Measurements from ENCODE around the gene COL17A1.

Gene COL17A1

DNA sequence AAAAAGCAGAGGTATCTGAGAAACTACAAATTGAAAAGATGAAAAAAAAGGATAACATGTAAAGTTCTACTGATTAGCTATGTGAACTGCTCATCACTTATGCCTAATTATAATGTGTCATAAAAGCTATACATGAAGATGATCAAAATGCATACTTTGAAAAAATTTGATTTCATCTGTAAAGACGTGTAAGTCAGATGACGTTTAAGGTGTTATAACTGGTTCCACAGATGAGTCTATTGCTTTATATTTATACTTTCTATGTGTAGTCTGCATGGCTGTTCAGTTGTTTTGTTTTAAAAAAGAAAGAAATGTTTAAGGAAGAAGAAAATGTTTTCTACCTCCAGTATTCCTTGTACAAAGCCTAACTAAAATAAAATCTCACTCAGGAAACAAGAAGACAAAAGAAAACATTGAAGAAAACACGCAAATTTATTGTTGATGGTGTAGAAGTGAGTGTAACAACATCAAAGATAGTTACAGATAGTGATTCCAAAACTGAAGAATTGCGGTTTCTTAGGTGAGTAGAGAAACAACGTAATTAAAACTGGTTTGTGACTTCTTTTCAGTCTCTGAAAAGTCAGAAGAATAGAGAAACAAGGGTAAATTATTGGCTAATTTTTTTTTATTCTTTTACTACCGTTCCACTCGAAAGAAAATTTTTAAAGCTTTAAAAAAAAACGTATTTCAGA, 80.4 kb downstream of the COL17A1 start:
- TF ChIP-seq, protein P1, sequence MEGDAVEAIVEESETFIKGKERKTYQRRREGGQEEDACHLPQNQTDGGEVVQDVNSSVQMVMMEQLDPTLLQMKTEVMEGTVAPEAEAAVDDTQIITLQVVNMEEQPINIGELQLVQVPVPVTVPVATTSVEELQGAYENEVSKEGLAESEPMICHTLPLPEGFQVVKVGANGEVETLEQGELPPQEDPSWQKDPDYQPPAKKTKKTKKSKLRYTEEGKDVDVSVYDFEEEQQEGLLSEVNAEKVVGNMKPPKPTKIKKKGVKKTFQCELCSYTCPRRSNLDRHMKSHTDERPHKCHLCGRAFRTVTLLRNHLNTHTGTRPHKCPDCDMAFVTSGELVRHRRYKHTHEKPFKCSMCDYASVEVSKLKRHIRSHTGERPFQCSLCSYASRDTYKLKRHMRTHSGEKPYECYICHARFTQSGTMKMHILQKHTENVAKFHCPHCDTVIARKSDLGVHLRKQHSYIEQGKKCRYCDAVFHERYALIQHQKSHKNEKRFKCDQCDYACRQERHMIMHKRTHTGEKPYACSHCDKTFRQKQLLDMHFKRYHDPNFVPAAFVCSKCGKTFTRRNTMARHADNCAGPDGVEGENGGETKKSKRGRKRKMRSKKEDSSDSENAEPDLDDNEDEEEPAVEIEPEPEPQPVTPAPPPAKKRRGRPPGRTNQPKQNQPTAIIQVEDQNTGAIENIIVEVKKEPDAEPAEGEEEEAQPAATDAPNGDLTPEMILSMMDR (conservative IDR thresholded peaks at IDR 0.05; ENCODE audit: low read depth), result no peak
- no peak overlapping the region for H3K27ac ChIP-seq
- POLR2A ChIA-PET (ENCODE audit: low non-redundant PET), result interaction anchor here (0.7 kb wide), 1 partner anchor 559 kb away, joined by 3 read pairs; no protein-coding TSS in a partner anchor
- DNase-seq (ENCODE audit: low spot score), result no peak
- CTCF ChIA-PET, result interaction anchor here (0.5 to 1.1 kb wide), 3 partner anchors 23 to 34 kb away, joined by 3 to 5 read pairs (median 3); no protein-coding TSS in a partner anchor

DNA sequence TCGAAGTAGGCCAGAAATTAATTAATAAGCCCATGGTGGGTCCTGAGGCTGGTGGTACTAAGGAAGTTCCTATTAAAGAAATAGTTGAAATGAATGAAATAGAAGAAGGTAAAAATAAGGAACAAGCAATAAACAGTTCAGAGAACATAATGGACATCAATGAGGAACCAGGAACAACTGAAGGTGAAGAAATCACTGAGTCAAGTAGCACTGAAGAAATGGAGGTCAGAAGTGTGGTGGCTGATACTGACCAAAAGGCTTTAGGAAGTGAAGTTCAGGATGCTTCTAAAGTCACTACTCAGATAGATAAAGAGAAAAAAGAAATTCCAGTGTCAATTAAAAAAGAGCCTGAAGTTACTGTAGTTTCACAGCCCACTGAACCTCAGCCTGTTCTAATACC, 82.8 kb downstream of the COL17A1 start:
- POLR2A ChIA-PET (ENCODE audit: low non-redundant PET), result no interaction called here
- H3K27ac ChIP-seq, result no peak overlapping the region
- TF ChIP-seq, protein P1 (conservative IDR thresholded peaks at IDR 0.05; ENCODE audit: low read depth), result no peak
- CTCF ChIA-PET, result no interaction called here
- DNase-seq (ENCODE audit: low spot score), result no peak

DNA sequence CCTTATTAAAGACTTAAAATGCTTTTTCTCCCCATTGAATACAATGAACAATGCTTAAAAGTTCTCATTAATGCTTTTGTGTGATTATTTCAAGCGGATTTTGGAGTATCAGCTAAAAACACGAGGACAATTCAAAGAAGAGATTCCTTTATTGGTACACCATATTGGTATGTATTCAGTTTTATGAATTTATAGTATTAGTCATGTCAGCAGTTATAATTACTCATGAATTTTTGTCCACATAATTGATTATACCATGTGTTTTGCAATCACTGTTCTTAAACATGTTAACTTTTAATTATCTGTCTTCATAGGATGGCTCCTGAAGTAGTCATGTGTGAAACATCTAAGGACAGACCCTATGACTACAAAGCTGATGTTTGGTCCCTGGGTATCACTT, 86.9 kb downstream of the COL17A1 start:
- TF ChIP-seq, protein P1 (conservative IDR thresholded peaks at IDR 0.05; ENCODE audit: low read depth), result no peak
- ChIA-PET CTCF (interaction anchor here (0.8 kb wide), 1 partner anchor 57 kb away, joined by 3 read pairs; no protein-coding TSS in a partner anchor), POLR2A (ENCODE audit: low non-redundant PET) (no interaction called here)
- no peak for DNase-seq (ENCODE audit: low spot score)
- no peak overlapping the region for H3K27ac ChIP-seq

DNA sequence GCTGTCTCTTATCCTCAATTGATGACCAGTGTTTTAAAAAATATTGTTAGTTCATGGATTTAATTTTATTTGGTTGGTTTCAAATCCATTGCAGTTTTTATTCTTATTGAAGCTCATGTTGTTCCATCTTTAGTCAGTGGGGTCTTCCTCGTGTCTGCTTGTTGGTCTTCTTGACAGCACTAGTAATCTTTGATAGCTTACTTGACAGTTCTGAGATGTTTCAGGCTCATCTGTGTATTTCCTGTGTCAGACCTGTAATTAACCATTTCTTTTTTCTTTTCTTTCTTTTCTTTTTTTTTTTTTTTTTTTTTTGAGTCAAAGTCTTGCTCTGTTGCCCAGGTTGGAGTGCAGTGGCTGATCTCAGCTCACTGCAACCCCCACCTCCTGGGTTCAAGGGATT, 90.5 kb downstream of the COL17A1 start:
- ChIA-PET CTCF (interaction anchor here (0.6 kb wide), 2 partner anchors 12 to 216 kb away, joined by 4 to 7 read pairs; no protein-coding TSS in a partner anchor), POLR2A (ENCODE audit: low non-redundant PET) (no interaction called here)
- TF ChIP-seq, protein P1 (conservative IDR thresholded peaks at IDR 0.05; ENCODE audit: low read depth), result no peak
- DNase-seq (ENCODE audit: low spot score), result no peak
- H3K27ac ChIP-seq, result no peak overlapping the region

- no peak overlapping the region for H3K27ac ChIP-seq
- no peak for DNase-seq (ENCODE audit: low spot score)
- ChIA-PET CTCF (interaction anchor here (0.6 to 1.1 kb wide), 5 partner anchors 9 to 130 kb away, joined by 3 to 5 read pairs (median 4); partner anchors contain the start of gene SFR1), POLR2A (ENCODE audit: low non-redundant PET) (no interaction called here)
- TF ChIP-seq, protein P1 (conservative IDR thresholded peaks at IDR 0.05; ENCODE audit: low read depth), result no peak
Measured at GRCh38 chr10:103991393-103992128, 94.1 kb downstream of the COL17A1 start.

GRCh38 chr10:103990531-103990930, 95.1 kb downstream of the COL17A1 start:
- TF ChIP-seq, protein P1 (conservative IDR thresholded peaks at IDR 0.05; ENCODE audit: low read depth), result no peak
- ChIA-PET CTCF (no interaction called here), POLR2A (ENCODE audit: low non-redundant PET) (no interaction called here)
- H3K27ac ChIP-seq, result no peak overlapping the region
- DNase-seq (ENCODE audit: low spot score), result no peak

Measured in RWPE1 (cell line).